HG03060 (cell line): ENCODE data around the gene CAPZA2.
"Not testable (repeated sequence)": the region's sequence is repeated elsewhere in the genome, so short reads cannot be mapped to it uniquely, and the experiment has no call there.

ENCODE experiments used
- ATAC-seq: cut with Tn5 transposase; IDR thresholded peaks from one replicate; pipeline ENCODE4 v1.9.1; 2021; ENCODE audit warnings: low read depth, moderate number of reproducible peaks; ENCODE audit not compliant: unreplicated experiment

The CAPZA2 gene

GRCh38 chr7:116862234-116862950 lies at the start of gene CAPZA2:
Gene CAPZA2 (plus strand): TSS chr7:116862587. CDS start chr7:116862612, 25 bp downstream.
- peak; percentile 67 for ATAC-seq

GRCh38 chr7:116812860-116813259 lies 49.5 kb upstream of the CAPZA2 start:
- ATAC-seq = no peak

- not testable (repeated sequence) for ATAC-seq
These were observed 49.0 kb upstream of the CAPZA2 start for GRCh38 chr7:116813371-116813770.

- ATAC-seq = no peak
These were observed 47.3 kb upstream of the CAPZA2 start for GRCh38 chr7:116815041-116815440.

GRCh38 chr7:116820149-116820548 lies 42.2 kb upstream of the CAPZA2 start:
- ATAC-seq = no peak

- not testable (repeated sequence) for ATAC-seq
These were observed 40.7 kb upstream of the CAPZA2 start for GRCh38 chr7:116821647-116822046.

- no peak for ATAC-seq
These were observed 37.9 kb upstream of the CAPZA2 start for GRCh38 chr7:116824449-116824848.

GRCh38 chr7:116828281-116828680 lies 34.1 kb upstream of the CAPZA2 start:
- ATAC-seq = no peak

- ATAC-seq = no peak
These were observed 33.3 kb upstream of the CAPZA2 start for GRCh38 chr7:116829041-116829440.

- no peak for ATAC-seq
These were observed 32.9 kb upstream of the CAPZA2 start for GRCh38 chr7:116829493-116829892.

GRCh38 chr7:116832692-116833091 lies 29.7 kb upstream of the CAPZA2 start:
- ATAC-seq = no peak

GRCh38 chr7:116834815-116835504 lies 27.4 kb upstream of the CAPZA2 start:
- ATAC-seq = no peak

- ATAC-seq = no peak
These were observed 26.3 kb upstream of the CAPZA2 start for GRCh38 chr7:116836048-116836447.

GRCh38 chr7:116836911-116837310 lies 25.5 kb upstream of the CAPZA2 start:
- ATAC-seq = no peak

- ATAC-seq = no peak
These were observed 24.8 kb upstream of the CAPZA2 start for GRCh38 chr7:116837586-116837985.

- no peak for ATAC-seq
These were observed 22.1 kb upstream of the CAPZA2 start for GRCh38 chr7:116840256-116840655.

- ATAC-seq = no peak
These were observed 20.0 kb upstream of the CAPZA2 start for GRCh38 chr7:116842371-116842770.

GRCh38 chr7:116843378-116843777 lies 19.0 kb upstream of the CAPZA2 start:
- ATAC-seq = no peak

GRCh38 chr7:116851175-116851574 lies 11.2 kb upstream of the CAPZA2 start:
- no peak for ATAC-seq

- ATAC-seq = no peak
These were observed 10.7 kb upstream of the CAPZA2 start for GRCh38 chr7:116851671-116852070.

- no peak for ATAC-seq
These were observed 8.3 kb upstream of the CAPZA2 start for GRCh38 chr7:116854132-116854531.

- ATAC-seq = no peak
These were observed 5.3 kb upstream of the CAPZA2 start for GRCh38 chr7:116857052-116857451.
